CD8-positive, alpha-beta memory T cell (primary cell): ENCODE results near the gene DERA. TPM values are rescaled to one million over a fixed set of nuclear protein-coding genes. Genes with fewer than 3 reads are reported as not detected.
A peak's percentile ranks its signal among the peaks of the same experiment; 100 is the strongest.
"Not testable (repeated sequence)": the region's sequence is repeated elsewhere in the genome, so short reads cannot be mapped to it uniquely, and the experiment has no call there.

ENCODE experiments used
- CTCF ChIA-PET: fragments of 350-600 bp; sonication (Branson Sonifier 250); formaldehyde crosslinking; loops from one replicate; lab custom pipeline; 2021; ENCODE audit warnings: antibody characterized with exemption; lab: Charles Lee
- POLR2A ChIA-PET: fragments of 350-600 bp; sonication (Branson Sonifier 250); formaldehyde crosslinking; loops from one replicate; lab custom pipeline; 2021; ENCODE audit warnings: antibody characterized with exemption; lab: Charles Lee
- DNase-seq, 5 donors: peaks; one replicate each; pipeline versions ENCODE4 v3.0.0 to v3.0.0-alpha.2; 2020 to 2022; ENCODE audit warnings: mixed read lengths in 1 of 5
- H3K27ac ChIP-seq: one replicate; pipeline ENCODE4 v1.7.0; 2013; ENCODE audit warnings: low read depth, mild to moderate bottlenecking, low read length, moderate library complexity
- H3K27me3 ChIP-seq: 2 replicates; pipeline ENCODE4 v1.7.0; 2013; ENCODE audit warnings: low read length, mild to moderate bottlenecking; ENCODE audit not compliant: insufficient read depth, poor library complexity, severe bottlenecking
- H3K36me3 ChIP-seq: 2 replicates; pipeline ENCODE4 v1.7.0; 2013; ENCODE audit warnings: mild to moderate bottlenecking, low read length, moderate library complexity; ENCODE audit not compliant: insufficient read depth
- H3K4me1 ChIP-seq: 2 replicates; pipeline ENCODE4 v1.7.0; 2013; ENCODE audit warnings: mild to moderate bottlenecking, low read length, moderate library complexity; ENCODE audit not compliant: insufficient read depth
- H3K4me3 ChIP-seq: 2 replicates; pipeline ENCODE4 v1.7.0; 2013; ENCODE audit warnings: mild to moderate bottlenecking, low read length
- H3K9me3 ChIP-seq: 2 replicates; pipeline ENCODE4 v1.7.0; 2013; ENCODE audit warnings: mild to moderate bottlenecking, low read length
- H3K27ac Mint-ChIP-seq, 8 donors: one replicate each; pipeline ENCODE4 v1.8.0; 2020 to 2021; ENCODE audit warnings: mixed read lengths in 8 of 8, mild to moderate bottlenecking in 6 of 8, inconsistent platforms in 3 of 8, moderate library complexity in 3 of 8
- H3K27me3 Mint-ChIP-seq, 2 donors: one replicate each; pipeline ENCODE4 v1.8.0; 2020 to 2021; ENCODE audit warnings: mixed read lengths in 2 of 2, mild to moderate bottlenecking in 1 of 2, moderate library complexity in 1 of 2
- H3K36me3 Mint-ChIP-seq, 3 donors: one replicate each; pipeline ENCODE4 v1.8.0; 2020 to 2021; ENCODE audit warnings: mixed read lengths in 3 of 3, inconsistent platforms in 1 of 3, mild to moderate bottlenecking in 1 of 3
- H3K4me1 Mint-ChIP-seq, 3 donors: one replicate each; pipeline ENCODE4 v1.8.0; 2020 to 2021; ENCODE audit warnings: mixed read lengths in 3 of 3, inconsistent platforms in 1 of 3, mild to moderate bottlenecking in 1 of 3
- H3K4me3 Mint-ChIP-seq, 7 donors: one replicate each; pipeline ENCODE4 v1.8.0; 2020 to 2021; ENCODE audit warnings: mixed read lengths in 7 of 7, mild to moderate bottlenecking in 6 of 7, moderate library complexity in 4 of 7, inconsistent platforms in 2 of 7
- H3K9me3 Mint-ChIP-seq, 5 donors: one replicate each; pipeline ENCODE4 v1.8.0; 2020 to 2022; ENCODE audit warnings: mixed read lengths in 5 of 5, mild to moderate bottlenecking in 3 of 5, moderate library complexity in 2 of 5, inconsistent platforms in 1 of 5
- polyA plus RNA-seq: library from polyadenylated mRNA; unstranded; fragments of 300-500 nt; fragmentation: Illumina TruSeq; gene quantifications from one replicate; pipeline ENCODE4 v1.2.3, GENCODE V29; 2021
- total RNA-seq, 2 experiments: library from RNA; stranded (reverse); gene quantifications; one replicate each; pipeline ENCODE4 v1.2.3, GENCODE V29; 2021

The DERA gene
- total and polyA plus RNA-seq, 3 experiments from 2014 or later = 25.2 to 26.6 (median 25.8) TPM

GRCh38 chr12:16002880-16003279, 91.7 kb downstream of the DERA start:
- H3K4me1 ChIP-seq = no peaks in the 10 kb centered on the region
- no peaks in the 10 kb centered on the region for H3K9me3 Mint-ChIP-seq
- ChIA-PET POLR2A (no interaction called here), CTCF (no interaction called here)
- peaks cover 14 to 46% (median 20%) of the 10 kb centered on the region in 3 donors for H3K36me3 Mint-ChIP-seq
- no peaks in the 10 kb centered on the region for H3K9me3 ChIP-seq
- no peak for DNase-seq
- H3K27me3 ChIP-seq = no peaks in the 10 kb centered on the region
- H3K4me3 ChIP-seq = no peak overlapping the region
- H3K4me3 Mint-ChIP-seq = no peak overlapping the region
- no peak overlapping the region for H3K27ac ChIP-seq
- no peak overlapping the region for H3K27ac Mint-ChIP-seq
- H3K36me3 ChIP-seq = no peaks in the 10 kb centered on the region
- peaks cover 0 to 1% of the 10 kb centered on the region in 2 donors for H3K27me3 Mint-ChIP-seq
- no peaks in the 10 kb centered on the region for H3K4me1 Mint-ChIP-seq

GRCh38 chr12:16003460-16003859, 92.3 kb downstream of the DERA start:
- Histone ChIP-seq H3K4me1 (no peaks in the 10 kb centered on the region), H3K27ac (no peak overlapping the region), H3K27me3 (no peaks in the 10 kb centered on the region), H3K4me3 (no peak overlapping the region), H3K36me3 (no peaks in the 10 kb centered on the region), H3K9me3 (no peaks in the 10 kb centered on the region)
- CTCF ChIA-PET = no interaction called here
- Mint-ChIP-seq H3K4me3 (no peak overlapping the region), H3K27ac (no peak overlapping the region), H3K9me3 (no peaks in the 10 kb centered on the region), H3K36me3 (peaks cover 14 to 46% (median 20%) of the 10 kb centered on the region in 3 donors), H3K27me3 (peaks cover 0 to 1% of the 10 kb centered on the region in 2 donors), H3K4me1 (no peaks in the 10 kb centered on the region)
- POLR2A ChIA-PET = no interaction called here
- no peak for DNase-seq

GRCh38 chr12:16006752-16007151, 95.6 kb downstream of the DERA start:
- H3K36me3 Mint-ChIP-seq = peaks cover 24 to 41% (median 25%) of the 10 kb centered on the region in 3 donors
- Histone ChIP-seq H3K4me1 (no peaks in the 10 kb centered on the region), H3K36me3 (no peaks in the 10 kb centered on the region), H3K27me3 (no peaks in the 10 kb centered on the region), H3K27ac (no peak overlapping the region), H3K9me3 (no peaks in the 10 kb centered on the region), H3K4me3 (no peak overlapping the region)
- no peak for DNase-seq
- CTCF ChIA-PET = interaction anchor here (0.7 kb wide), 1 partner anchor 12 kb away, joined by 4 read pairs; no protein-coding TSS in a partner anchor
- no peaks in the 10 kb centered on the region for H3K27me3 Mint-ChIP-seq
- no peak overlapping the region for H3K4me3 Mint-ChIP-seq
- POLR2A ChIA-PET = no interaction called here
- no peaks in the 10 kb centered on the region for H3K4me1 Mint-ChIP-seq
- H3K9me3 Mint-ChIP-seq = no peaks in the 10 kb centered on the region
- no peak overlapping the region for H3K27ac Mint-ChIP-seq

GRCh38 chr12:16008421-16008824, 97.3 kb downstream of the DERA start:
- H3K4me3 Mint-ChIP-seq = no peak overlapping the region
- H3K4me1 Mint-ChIP-seq = no peaks in the 10 kb centered on the region
- Histone ChIP-seq H3K4me1 (no peaks in the 10 kb centered on the region), H3K4me3 (no peak overlapping the region), H3K27me3 (no peaks in the 10 kb centered on the region), H3K36me3 (no peaks in the 10 kb centered on the region), H3K9me3 (peaks cover 5% of the 10 kb centered on the region), H3K27ac (no peak overlapping the region)
- no peak for DNase-seq
- CTCF ChIA-PET = no interaction called here
- POLR2A ChIA-PET = no interaction called here
- peaks cover 31 to 49% (median 36%) of the 10 kb centered on the region in 3 donors for H3K36me3 Mint-ChIP-seq
- H3K27ac Mint-ChIP-seq = peak overlapping the region in 1 of 8 donors; percentile 22
- H3K27me3 Mint-ChIP-seq = no peaks in the 10 kb centered on the region
- peaks cover 2 to 10% (median 7%) of the 10 kb centered on the region in 5 donors for H3K9me3 Mint-ChIP-seq

- Mint-ChIP-seq H3K4me1 (no peaks in the 10 kb centered on the region), H3K4me3 (no peak overlapping the region), H3K27me3 (no peaks in the 10 kb centered on the region), H3K36me3 (peaks cover 43 to 58% (median 51%) of the 10 kb centered on the region in 3 donors), H3K27ac (no peak overlapping the region), H3K9me3 (peaks cover 21 to 33% (median 24%) of the 10 kb centered on the region in 5 donors)
- POLR2A ChIA-PET = no interaction called here
- peaks cover 5% of the 10 kb centered on the region for H3K9me3 ChIP-seq
- no peak overlapping the region for H3K27ac ChIP-seq
- H3K36me3 ChIP-seq = no peaks in the 10 kb centered on the region
- no peaks in the 10 kb centered on the region for H3K27me3 ChIP-seq
- no peaks in the 10 kb centered on the region for H3K4me1 ChIP-seq
- H3K4me3 ChIP-seq = no peak overlapping the region
- CTCF ChIA-PET = no interaction called here
- DNase-seq = no peak
Observed at GRCh38 chr12:16012117-16012516, 101.0 kb downstream of the DERA start.

- H3K36me3 ChIP-seq, POLR2A ChIA-PET: not testable (repeated sequence)
- H3K4me3 Mint-ChIP-seq = peak overlapping the region in 1 of 7 donors; percentile 13
Observed at GRCh38 chr12:16013722-16014121, 102.6 kb downstream of the DERA start.

GRCh38 chr12:16014394-16014793, 103.3 kb downstream of the DERA start:
- Mint-ChIP-seq H3K9me3 (peaks cover 21 to 41% (median 29%) of the 10 kb centered on the region in 5 donors), H3K36me3 (peaks cover 41 to 75% (median 59%) of the 10 kb centered on the region in 3 donors)
- H3K27ac ChIP-seq, H3K4me1 Mint-ChIP-seq, H3K4me3 Mint-ChIP-seq, DNase-seq, CTCF ChIA-PET, H3K36me3 ChIP-seq, H3K4me1 ChIP-seq, H3K27me3 ChIP-seq, H3K4me3 ChIP-seq, H3K27ac Mint-ChIP-seq, H3K27me3 Mint-ChIP-seq, H3K9me3 ChIP-seq, POLR2A ChIA-PET: not testable (repeated sequence)

More at GRCh38 chr12:16013722-16014121, 102.6 kb downstream of the DERA start:
- H3K27ac ChIP-seq, H3K27me3 Mint-ChIP-seq, H3K4me1 Mint-ChIP-seq, H3K27me3 ChIP-seq, H3K4me1 ChIP-seq, H3K27ac Mint-ChIP-seq, CTCF ChIA-PET, H3K4me3 ChIP-seq, DNase-seq, H3K9me3 ChIP-seq: not testable (repeated sequence)
- Mint-ChIP-seq H3K9me3 (peaks cover 21 to 38% (median 27%) of the 10 kb centered on the region in 5 donors), H3K36me3 (peaks cover 43 to 68% (median 53%) of the 10 kb centered on the region in 3 donors)

GRCh38 chr12:16016748-16017147, 105.6 kb downstream of the DERA start:
- ChIA-PET POLR2A (no interaction called here), CTCF (no interaction called here)
- Histone ChIP-seq H3K27me3 (no peaks in the 10 kb centered on the region), H3K4me1 (no peaks in the 10 kb centered on the region), H3K27ac (no peak overlapping the region), H3K4me3 (no peak overlapping the region), H3K36me3 (no peaks in the 10 kb centered on the region), H3K9me3 (peaks cover 5% of the 10 kb centered on the region)
- H3K9me3 Mint-ChIP-seq = peaks cover 28 to 62% (median 38%) of the 10 kb centered on the region in 5 donors
- H3K4me3 Mint-ChIP-seq = no peak overlapping the region
- no peaks in the 10 kb centered on the region for H3K4me1 Mint-ChIP-seq
- H3K36me3 Mint-ChIP-seq = peaks cover 34 to 88% (median 67%) of the 10 kb centered on the region in 3 donors
- no peak for DNase-seq
- H3K27me3 Mint-ChIP-seq = no peaks in the 10 kb centered on the region
- no peak overlapping the region for H3K27ac Mint-ChIP-seq
